ENCODE data around the gene CTDSPL.
"Not testable (repeated sequence)": the region's sequence is repeated elsewhere in the genome, so short reads cannot be mapped to it uniquely, and the experiment has no call there.

Gene CTDSPL

DNA sequence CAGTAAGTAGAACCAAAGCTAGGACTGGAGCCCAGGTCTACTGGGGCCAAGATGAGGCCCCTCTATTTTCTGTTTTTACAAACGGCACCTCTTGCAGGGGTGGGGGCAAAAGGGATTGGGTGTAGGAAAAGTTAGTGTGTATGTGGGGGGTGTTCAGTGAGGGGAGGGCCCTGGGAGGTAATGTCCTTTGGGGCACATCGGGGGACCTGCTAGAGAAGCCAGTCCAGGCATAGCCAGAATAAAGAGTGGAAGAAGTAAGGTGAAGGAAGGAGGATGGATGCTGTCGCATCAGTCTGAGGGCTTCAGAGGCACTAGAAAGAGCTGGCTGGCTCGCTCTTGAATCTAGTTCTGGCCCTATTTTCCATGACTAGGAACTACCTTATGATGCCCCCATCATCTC is 165.2 kb downstream of the CTDSPL start:
- DNase-seq = no peak

DNA sequence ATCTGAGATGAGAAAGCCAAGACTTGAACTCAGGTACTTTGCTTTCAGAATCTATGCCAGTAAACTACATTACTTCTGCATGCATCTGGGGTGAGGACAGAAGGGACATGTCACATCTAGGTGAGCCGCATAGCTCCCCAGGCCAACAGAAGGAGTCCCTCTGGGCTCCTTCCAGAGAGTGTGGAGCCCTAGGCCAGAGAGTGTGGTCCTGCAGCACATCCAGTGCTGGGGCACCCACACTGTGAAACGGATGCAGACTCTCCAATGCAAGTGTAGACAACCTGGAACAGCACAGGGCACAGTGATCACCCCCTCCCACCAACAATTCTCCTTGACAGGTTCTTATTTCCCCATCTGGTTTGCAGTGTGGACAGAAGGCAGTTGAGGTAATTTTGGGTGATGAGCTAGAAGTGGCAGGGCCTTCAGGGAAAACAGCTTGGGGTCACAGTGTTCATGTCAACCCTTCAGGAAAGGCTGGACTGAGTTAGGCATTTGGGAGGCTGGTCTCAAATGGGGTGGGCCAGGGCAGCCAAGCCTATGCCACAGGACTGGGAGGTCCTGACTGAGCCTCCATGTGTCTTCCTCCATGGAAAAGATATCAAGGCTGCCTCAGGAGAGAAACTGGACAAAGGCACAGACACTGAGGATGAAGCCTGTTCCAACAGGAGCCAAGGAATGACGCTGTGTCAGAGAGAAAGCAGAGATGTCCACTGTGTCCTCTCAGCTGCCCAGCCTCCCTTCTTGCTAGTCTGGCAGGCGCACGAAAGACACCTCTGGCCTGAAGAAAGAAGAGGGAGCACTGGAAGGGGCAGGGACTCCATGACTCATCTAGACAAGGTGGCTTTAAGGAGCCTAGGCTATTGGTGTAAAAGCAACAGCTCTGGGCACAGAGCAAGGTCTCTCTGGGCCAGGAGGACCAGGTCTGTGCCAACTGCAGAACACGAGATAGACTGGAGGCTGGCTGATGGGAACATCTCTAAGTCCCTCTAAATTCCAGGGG is 166.1 kb downstream of the CTDSPL start:
- no peak for DNase-seq

DNA sequence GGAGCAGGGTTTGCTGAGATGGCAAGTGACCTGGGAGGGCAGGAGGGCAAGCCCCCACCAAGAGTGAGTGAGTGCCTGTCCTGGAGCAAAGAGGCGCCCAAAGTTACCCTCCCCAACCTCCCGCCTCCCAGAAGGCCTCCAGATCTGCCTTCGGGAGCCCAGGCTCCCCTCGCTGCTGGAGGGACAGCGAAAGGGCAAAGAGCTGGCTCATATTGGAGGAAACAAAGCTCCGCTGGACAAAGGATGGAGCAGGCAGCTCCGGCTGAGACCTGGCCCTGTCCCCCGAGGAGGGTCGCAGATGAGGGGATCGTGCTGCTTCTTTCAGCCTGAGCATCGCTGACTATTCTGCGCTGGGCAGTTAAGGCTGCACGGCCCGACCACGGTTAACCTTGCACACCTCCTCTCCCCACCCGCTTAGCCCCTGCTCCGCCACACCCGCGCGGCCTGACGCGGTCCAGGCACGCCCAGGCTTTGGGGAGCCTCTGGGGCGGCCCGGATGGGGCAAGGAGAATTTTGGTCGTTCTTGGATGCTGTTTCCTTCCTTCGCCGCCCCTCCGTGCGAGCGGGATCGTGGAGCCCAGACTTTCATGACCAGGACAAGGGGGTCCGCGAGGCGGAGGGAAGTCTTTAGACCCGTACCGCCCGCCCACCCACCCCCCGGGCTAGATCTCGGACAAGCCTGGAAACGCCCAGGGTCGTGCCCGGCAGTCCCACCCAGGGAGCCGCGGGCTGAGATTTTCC is 167.1 kb downstream of the CTDSPL start:
- DNase-seq = no peak

GRCh38 chr3:38029400-38030125 is 167.9 kb downstream of the CTDSPL start, which contains the start of gene PLCD1:
Gene PLCD1, minus strand, starts transcription at chr3:38029642. Its CDS starts 103 bp downstream, at chr3:38029539.
- no peak for DNase-seq

DNA sequence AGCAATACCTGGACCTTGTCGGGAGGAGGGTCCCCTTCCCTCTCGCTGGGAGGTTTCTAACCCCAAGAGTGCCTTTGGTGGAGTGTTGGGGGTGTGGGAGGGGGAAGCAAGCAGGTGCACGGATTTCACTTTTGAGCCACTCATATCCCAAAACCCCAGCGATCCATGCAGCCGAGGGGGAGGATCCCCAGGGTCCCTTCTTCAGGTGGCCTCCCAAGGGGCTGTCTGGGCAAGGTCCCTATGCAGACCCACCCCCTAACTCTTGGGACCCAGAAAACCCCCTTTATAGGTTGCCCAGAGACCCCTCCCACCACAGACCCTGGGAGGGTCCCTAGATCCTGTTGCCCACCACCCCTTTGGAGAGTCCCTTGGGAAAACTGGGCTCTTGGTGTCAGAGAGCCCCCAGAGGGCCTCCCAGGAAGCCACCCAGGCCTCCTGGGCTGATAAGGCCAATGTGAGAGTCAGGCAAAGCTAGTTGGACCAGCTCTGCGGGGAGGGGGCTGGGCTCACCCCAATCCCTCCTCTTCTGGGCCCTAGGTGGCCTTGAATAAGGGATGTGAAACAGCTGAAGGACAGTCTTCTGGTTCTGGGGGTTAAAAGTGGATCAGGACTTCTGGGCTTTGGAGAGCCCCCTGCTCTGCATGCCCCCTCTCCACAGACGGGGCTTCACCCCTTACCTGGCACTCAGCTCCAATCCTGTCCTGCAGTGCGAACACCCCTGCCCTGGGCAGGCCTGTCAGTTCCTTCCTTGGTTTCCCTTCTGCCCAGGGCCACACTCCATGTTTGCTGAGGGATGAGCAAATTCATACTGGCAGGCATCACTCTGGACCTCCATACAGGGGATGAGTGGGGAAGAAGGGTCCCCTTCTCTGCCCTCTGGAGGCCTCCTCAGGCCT is 168.7 kb downstream of the CTDSPL start:
- no peak for DNase-seq

DNA sequence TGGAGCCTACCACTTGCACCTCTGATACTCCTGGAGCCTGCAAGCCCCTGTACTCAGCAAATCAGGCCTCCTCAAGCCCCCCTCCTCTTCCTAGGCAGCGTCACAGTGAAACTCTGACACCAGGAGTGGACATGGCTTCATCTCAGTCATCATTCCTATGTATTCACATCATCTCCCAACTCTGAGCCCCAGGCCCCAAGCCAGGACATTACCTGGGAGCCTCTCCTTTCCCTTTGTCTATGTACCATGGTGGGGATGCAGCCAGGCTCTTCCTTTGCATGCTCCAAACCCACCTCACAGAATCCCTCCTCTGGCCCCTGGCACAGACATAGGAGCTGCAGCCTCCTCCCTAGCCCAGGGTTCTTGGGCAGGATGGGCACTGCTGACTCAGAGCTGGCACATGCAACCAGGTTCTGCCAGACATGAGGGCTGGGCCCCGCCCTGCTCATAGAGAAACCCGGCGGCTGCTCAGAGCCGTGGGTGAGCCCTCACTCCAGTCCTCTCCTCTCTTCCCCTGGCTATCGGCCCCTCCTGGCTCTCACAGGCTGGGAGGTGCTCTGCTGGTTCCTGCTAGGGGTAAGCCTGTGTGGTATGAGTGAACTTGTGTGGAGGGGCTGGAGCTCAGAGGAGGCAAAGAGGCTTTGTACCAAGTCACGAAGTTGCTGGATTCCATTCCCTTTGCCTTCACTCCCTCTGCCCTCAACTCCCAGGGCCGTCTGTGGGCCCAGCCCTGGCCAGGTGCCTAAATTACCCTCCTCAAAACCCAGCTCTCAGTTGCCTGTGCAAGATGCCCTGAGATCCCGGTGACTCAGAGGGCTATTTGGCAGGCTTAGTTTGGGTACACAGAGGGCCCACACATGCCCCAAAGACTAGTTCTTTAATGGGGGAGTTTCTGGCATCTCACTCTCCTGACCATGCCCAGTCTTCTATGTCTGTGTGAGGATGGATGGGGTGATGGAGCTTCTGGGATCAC is 169.6 kb downstream of the CTDSPL start:
- DNase-seq = no peak

DNA sequence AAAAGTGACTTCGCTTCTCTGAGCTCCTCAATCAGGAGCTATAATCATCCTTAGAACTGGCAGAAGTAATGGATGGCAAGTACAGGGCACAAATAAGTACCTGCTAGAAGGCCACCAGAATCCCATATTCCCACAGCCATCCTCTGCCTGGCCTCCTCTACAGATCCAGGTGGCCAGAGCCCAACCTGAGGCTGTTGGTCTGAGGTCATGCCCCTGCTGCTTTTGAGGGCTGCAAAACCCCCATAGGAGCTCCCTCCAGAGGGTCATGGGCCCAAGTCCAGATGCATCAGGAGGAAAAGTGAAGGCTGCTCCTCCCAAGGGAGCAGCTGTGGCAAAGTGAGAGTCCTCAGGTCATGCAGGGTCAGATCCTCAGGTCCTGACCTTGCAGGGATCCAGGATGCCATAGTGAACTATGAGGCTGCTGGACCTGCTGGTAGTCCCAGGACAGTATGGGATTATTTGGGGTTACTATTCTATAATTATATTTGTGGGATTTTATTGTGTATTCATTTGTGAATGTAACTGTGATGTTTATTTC is 170.7 kb downstream of the CTDSPL start:
- no peak for DNase-seq

GRCh38 chr3:38033586-38033985 is 171.9 kb downstream of the CTDSPL start:
- not testable (repeated sequence) for DNase-seq
